Smooth muscle cell (in vitro differentiated cells): ENCODE measurements around the gene TUBA8. TPM values are rescaled to one million over a fixed set of nuclear protein-coding genes. Genes with fewer than 3 reads are reported as not detected.

Experiments
- DNase-seq: peaks from one replicate; lab custom pipeline; 2025; ENCODE audit not compliant: unreplicated experiment; lab: John Stamatoyannopoulos, UW
- H2AFZ ChIP-seq: fragments of 200-600 bp; sonication (generic); 2 replicates; pipeline ENCODE4 v1.6.0; 2016; ENCODE audit warnings: antibody characterized with exemption, low read depth, mild to moderate bottlenecking
- H3F3A ChIP-seq: fragments of 200-600 bp; sonication (generic); 2 replicates; pipeline ENCODE4 v1.6.0; 2017; ENCODE audit warnings: antibody characterized with exemption, low read depth
- H3K27ac ChIP-seq: fragments of 200-600 bp; sonication (generic); 2 replicates; pipeline ENCODE4 v1.5.1; 2016; ENCODE audit warnings: low read depth, mild to moderate bottlenecking
- H3K27me3 ChIP-seq: fragments of 200-600 bp; sonication (generic); 2 replicates; pipeline ENCODE4 v1.6.1; 2016; ENCODE audit warnings: low read depth, mild to moderate bottlenecking
- H3K36me3 ChIP-seq: fragments of 200-600 bp; sonication (generic); 2 replicates; pipeline ENCODE4 v1.5.1; 2016; ENCODE audit warnings: low read depth
- H3K4me1 ChIP-seq: fragments of 200-600 bp; sonication (generic); 2 replicates; pipeline ENCODE4 v1.5.1; 2016; ENCODE audit warnings: low read depth
- H3K4me2 ChIP-seq: fragments of 200-600 bp; sonication (generic); 2 replicates; pipeline ENCODE4 v1.6.0; 2016; ENCODE audit warnings: mild to moderate bottlenecking
- H3K4me3 ChIP-seq: fragments of 200-600 bp; sonication (generic); 2 replicates; pipeline ENCODE4 v1.5.1; 2016; ENCODE audit warnings: mild to moderate bottlenecking
- H3K79me2 ChIP-seq: fragments of 200-600 bp; sonication (generic); 2 replicates; pipeline ENCODE4 v1.6.0; 2016; ENCODE audit warnings: low read depth, mild to moderate bottlenecking
- H3K9ac ChIP-seq: fragments of 200-600 bp; sonication (generic); 2 replicates; pipeline ENCODE4 v1.6.0; 2016; ENCODE audit warnings: low read depth
- H3K9me3 ChIP-seq: fragments of 200-600 bp; sonication (generic); replicated peaks from 2 replicates; pipeline ENCODE4 v1.5.1; 2016; ENCODE audit warnings: low read depth
- H4K20me1 ChIP-seq: fragments of 200-600 bp; sonication (generic); 2 replicates; pipeline ENCODE4 v1.6.0; 2016; ENCODE audit warnings: low read depth
- WGBS: methylation state at CpG from one replicate; pipeline ENCODE4 v1.1.7; 2016; ENCODE audit warnings: low lambda C conversion rate; 5-methylcytosine and 5-hydroxymethylcytosine counted together
- polyA plus RNA-seq: library from polyadenylated mRNA; unstranded; fragments of >200 nt; fragmentation: Nextera tagmentation; extraction: Ambion mirVana; gene quantifications from 2 replicates; pipeline ENCODE4 v1.2.1, GENCODE V29; 2016
- total RNA-seq: library from RNA; depleted of rRNA; stranded (reverse); fragments of >200 nt; gene quantifications from 2 replicates; pipeline ENCODE4 v1.2.3, GENCODE V29; 2014
- TF ChIP-seq, protein P1 (sequence below): fragments of 200-600 bp; sonication (generic); IDR thresholded peaks from 2 replicates; pipeline ENCODE4 v1.5.1; 2017; ENCODE audit warnings: borderline replicate concordance, mild to moderate bottlenecking, antibody characterized with exemption; ENCODE audit not compliant: insufficient read depth, poor library complexity, severe bottlenecking

Gene TUBA8
- total and polyA plus RNA-seq, 2 experiments from 2014 or later, result 0.40 to 0.55 TPM

DNA sequence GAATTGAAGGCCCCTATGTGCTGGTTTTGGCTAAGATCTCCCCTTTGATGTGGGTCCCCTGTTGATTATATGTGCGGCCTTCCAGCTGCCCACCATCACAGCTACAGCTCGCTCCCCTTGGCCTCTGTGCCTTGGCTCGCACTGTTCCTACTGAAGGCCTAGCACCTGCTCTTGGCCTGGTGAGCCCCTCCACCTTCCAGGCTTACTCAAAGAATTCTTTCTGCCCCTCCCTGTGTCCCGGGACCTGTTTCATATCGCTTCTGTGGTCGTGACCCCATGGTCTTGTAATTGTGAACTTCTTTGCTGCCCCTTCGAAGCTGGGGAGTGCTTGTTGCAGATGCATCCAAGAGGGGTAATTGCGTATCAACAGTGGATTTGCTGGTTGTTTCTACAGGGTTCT, 20.3 kb upstream of the TUBA8 start:
- no peaks in the 10 kb centered on the region for H3K79me2 ChIP-seq
- no peak overlapping the region for H2AFZ ChIP-seq
- H3K4me2 ChIP-seq, result no peak overlapping the region
- WGBS, result 98% methylated on average over 8 of the region's 8 CpGs
- peaks cover 11% of the 10 kb centered on the region for H3K36me3 ChIP-seq
- no peaks in the 10 kb centered on the region for H3K4me1 ChIP-seq
- no peak overlapping the region for H3K27ac ChIP-seq
- H3K9me3 ChIP-seq, result no peaks in the 10 kb centered on the region
- H3K27me3 ChIP-seq, result no peaks in the 10 kb centered on the region
- H3K9ac ChIP-seq, result no peak overlapping the region
- H3K4me3 ChIP-seq, result no peak overlapping the region
- TF ChIP-seq, protein P1, sequence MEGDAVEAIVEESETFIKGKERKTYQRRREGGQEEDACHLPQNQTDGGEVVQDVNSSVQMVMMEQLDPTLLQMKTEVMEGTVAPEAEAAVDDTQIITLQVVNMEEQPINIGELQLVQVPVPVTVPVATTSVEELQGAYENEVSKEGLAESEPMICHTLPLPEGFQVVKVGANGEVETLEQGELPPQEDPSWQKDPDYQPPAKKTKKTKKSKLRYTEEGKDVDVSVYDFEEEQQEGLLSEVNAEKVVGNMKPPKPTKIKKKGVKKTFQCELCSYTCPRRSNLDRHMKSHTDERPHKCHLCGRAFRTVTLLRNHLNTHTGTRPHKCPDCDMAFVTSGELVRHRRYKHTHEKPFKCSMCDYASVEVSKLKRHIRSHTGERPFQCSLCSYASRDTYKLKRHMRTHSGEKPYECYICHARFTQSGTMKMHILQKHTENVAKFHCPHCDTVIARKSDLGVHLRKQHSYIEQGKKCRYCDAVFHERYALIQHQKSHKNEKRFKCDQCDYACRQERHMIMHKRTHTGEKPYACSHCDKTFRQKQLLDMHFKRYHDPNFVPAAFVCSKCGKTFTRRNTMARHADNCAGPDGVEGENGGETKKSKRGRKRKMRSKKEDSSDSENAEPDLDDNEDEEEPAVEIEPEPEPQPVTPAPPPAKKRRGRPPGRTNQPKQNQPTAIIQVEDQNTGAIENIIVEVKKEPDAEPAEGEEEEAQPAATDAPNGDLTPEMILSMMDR, result no peak
- no peaks in the 10 kb centered on the region for H4K20me1 ChIP-seq
- no peaks in the 10 kb centered on the region for H3F3A ChIP-seq
- no peak for DNase-seq

DNA sequence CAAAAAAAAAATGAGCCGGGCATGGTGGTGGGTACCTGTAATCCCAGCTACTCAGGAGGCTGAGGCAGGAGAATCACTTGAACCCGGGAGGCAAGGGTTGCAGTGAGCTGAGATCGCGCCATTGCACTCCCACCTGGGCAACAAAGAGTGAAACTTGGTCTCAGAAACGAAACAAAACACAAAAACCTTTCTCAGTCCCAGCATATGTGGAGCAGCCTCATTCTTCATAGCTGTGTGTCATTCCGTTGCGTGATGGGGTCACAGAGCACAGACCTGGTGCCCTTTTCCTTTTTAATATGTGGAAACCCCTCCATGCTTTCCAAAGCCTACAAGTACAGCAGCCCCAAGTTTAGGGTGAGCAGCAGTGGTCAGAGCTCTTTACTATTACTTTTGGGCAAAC, 19.1 kb upstream of the TUBA8 start:
- Histone ChIP-seq H3K9me3 (no peaks in the 10 kb centered on the region), H3F3A (no peaks in the 10 kb centered on the region), H3K27ac (no peak overlapping the region), H3K4me2 (no peak overlapping the region), H3K27me3 (no peaks in the 10 kb centered on the region), H3K36me3 (peaks cover 4% of the 10 kb centered on the region), H2AFZ (no peak overlapping the region), H3K4me1 (no peaks in the 10 kb centered on the region), H3K4me3 (no peak overlapping the region), H4K20me1 (no peaks in the 10 kb centered on the region), H3K79me2 (no peaks in the 10 kb centered on the region), H3K9ac (no peak overlapping the region)
- DNase-seq, result no peak
- WGBS, result 81% methylated on average over 7 of the region's 7 CpGs
- TF ChIP-seq, protein P1, result no peak

DNA sequence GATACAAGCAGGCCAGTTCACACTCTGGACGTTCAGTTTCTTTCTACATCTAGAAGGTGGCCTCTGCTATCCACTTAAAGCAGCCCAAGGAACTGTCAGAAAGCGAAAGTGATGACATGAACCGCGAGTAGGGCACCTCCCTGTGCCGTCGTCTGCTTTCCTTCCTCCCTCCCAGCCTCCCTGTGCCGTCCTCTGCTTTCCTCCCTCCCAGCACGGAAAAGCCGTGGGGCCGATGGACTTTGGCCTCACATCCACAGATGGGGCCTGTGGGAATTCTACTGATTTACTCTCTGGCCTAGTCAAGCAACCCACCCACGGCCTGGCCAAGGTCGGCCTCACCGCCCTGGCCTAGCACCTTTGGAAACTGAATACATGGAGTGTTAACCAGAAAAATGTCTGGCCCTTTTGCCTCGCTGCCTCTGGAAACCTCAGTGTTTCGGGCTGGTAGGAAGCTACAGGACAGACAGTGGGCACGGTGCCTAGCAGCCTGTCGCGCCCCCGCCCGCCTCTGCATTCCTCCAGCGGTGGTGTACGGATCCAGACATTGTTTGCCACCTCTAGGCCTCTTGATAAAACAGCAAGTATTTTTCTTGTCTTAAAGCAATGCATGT, 18.6 kb upstream of the TUBA8 start:
- Histone ChIP-seq H3K27me3 (no peaks in the 10 kb centered on the region), H4K20me1 (no peaks in the 10 kb centered on the region), H2AFZ (no peak overlapping the region), H3K79me2 (no peaks in the 10 kb centered on the region), H3K9ac (no peak overlapping the region), H3K9me3 (no peaks in the 10 kb centered on the region), H3K4me2 (no peak overlapping the region), H3F3A (no peaks in the 10 kb centered on the region), H3K36me3 (peaks cover 3% of the 10 kb centered on the region), H3K4me1 (no peaks in the 10 kb centered on the region), H3K27ac (no peak overlapping the region), H3K4me3 (no peak overlapping the region)
- TF ChIP-seq, protein P1, result no peak
- 93% methylated on average over 22 of the region's 22 CpGs for WGBS
- no peak for DNase-seq

DNA sequence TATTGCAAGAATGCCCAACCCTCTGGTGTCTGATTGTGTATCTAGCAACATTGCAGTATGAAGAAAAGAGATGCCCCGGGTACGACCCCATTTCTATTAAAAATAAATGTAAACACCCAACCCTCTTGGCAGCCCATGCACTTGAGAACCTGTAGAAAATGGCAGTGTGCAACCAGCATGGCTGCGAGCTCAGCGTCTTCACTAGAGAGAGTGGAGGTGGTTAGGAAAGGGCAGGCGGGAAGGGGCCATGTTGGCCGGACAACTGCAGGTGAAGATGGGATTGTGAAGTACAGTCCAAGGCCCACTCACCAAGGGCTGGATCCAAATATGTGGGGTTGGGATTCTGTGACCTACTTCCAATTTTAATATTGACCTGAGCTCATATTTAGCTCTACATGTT, 16.9 kb upstream of the TUBA8 start:
- Histone ChIP-seq H3K27ac (no peak overlapping the region), H3K79me2 (no peaks in the 10 kb centered on the region), H3K9ac (no peak overlapping the region), H4K20me1 (no peaks in the 10 kb centered on the region), H2AFZ (no peak overlapping the region), H3K4me2 (no peak overlapping the region), H3K36me3 (no peaks in the 10 kb centered on the region), H3K4me3 (no peak overlapping the region), H3K9me3 (no peaks in the 10 kb centered on the region), H3F3A (no peaks in the 10 kb centered on the region), H3K4me1 (no peaks in the 10 kb centered on the region), H3K27me3 (no peaks in the 10 kb centered on the region)
- no peak for DNase-seq
- 99% methylated on average over 6 of the region's 6 CpGs for WGBS
- TF ChIP-seq, protein P1, result no peak
